H1 (cell line): ENCODE measurements around the gene GRID2. TPM values are rescaled to one million over a fixed set of nuclear protein-coding genes. Genes with fewer than 3 reads are reported as not detected.

Source experiments
- EZH2 ChIP-seq: fragments of 200-600 bp; sonication (generic); IDR thresholded peaks from 2 replicates; pipeline ENCODE4 v1.7.1; 2012; ENCODE audit warnings: low read depth, mild to moderate bottlenecking, moderate library complexity, low read length, inconsistent platforms; ENCODE audit not compliant: severe bottlenecking
- JUND ChIP-seq: IDR thresholded peaks from 2 replicates; pipeline ENCODE4 v1.6.1; 2011; ENCODE audit warnings: mild to moderate bottlenecking, improper control_type of control experiment, low read length
- RAD21 ChIP-seq, 2 experiments: IDR thresholded peaks in 1 of 2; conservative IDR thresholded peaks in 1 of 2; 2 replicates each; pipeline ENCODE4 v1.6.1; 2011; ENCODE audit warnings: low read depth in 2 of 2, low read length in 2 of 2, improper control_type of control experiment in 1 of 2, inconsistent platforms in 1 of 2, mild to moderate bottlenecking in 1 of 2, moderate library complexity in 1 of 2
- polyA plus RNA-seq, 7 experiments: library from polyadenylated mRNA; depleted of rRNA in 3 of 7; stranded (reverse) in 5 of 7; unstranded in 2 of 7; fragments of >200 nt in 5 of 7; fragments of 200-250 nt in 2 of 7; gene quantifications; 1 replicate in 5 of 7; 2 replicates in 1 of 7; 4 replicates in 1 of 7; pipeline versions ENCODE4 v1.2.1 to v1.2.3, GENCODE V29; 2011 to 2013; ENCODE audit warnings: missing spikeins in 2 of 7, mixed read lengths in 2 of 7
- total RNA-seq: library from RNA; stranded (reverse); fragmentation: NEBNext Ultra II Directional; extraction: Animal tissue kit (Norgen Biotek cat#: 25700); gene quantifications from 2 replicates; pipeline ENCODE4 v1.2.1, GENCODE V29; 2021
- TF ChIP-seq, protein P1 (sequence below), 3 experiments: IDR thresholded peaks; 1 replicate in 2 of 3; 2 replicates in 1 of 3; pipeline versions ENCODE4 v1.5.1 to v1.6.1; 2011; ENCODE audit warnings: low read length in 3 of 3, mild to moderate bottlenecking in 3 of 3, inconsistent platforms in 2 of 3, low read depth in 1 of 3, moderate library complexity in 1 of 3; ENCODE audit not compliant: insufficient read depth in 1 of 3; ENCODE audit errors: control extremely low read depth in 1 of 3

GRID2 gene
- total and polyA plus RNA-seq, 2 of the 8 experiments (the other 6 are each of a cell fraction or from before 2014, with no cell fraction given) = 31.1 to 81.9 TPM

DNA sequence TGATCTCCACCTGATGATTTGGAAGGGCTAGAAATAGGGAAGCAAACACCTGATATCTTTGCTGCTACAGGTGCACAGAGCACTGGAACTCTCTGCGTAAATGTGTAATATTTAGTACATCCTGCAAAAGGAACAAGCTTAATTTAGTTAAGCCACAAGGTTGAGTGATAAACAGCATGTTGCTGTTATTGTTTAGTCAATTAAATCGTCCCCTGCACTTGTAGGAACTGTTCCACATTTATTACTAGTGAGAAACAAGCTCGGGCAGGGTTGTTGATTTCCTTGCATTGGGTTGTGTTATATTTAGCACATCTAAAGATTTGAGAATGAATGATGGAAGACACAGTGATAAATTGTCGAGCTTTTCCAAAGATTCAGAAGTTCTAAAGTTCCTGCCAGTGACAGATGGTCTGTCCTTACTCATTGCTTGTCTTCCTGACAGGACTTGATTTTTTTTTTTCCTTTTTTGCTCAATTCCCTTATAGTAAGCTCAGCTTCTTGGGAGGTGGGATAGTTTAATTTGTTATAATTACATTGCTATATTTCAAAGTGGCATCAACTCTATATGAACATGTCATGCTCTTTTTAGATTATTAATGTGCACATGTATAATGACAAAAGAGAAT lies 897.8 kb downstream of the GRID2 start (continued):
- TF ChIP-seq EZH2 (no peak), JUND (no peak), RAD21 (IDR thresholded peaks at IDR 0.05 in 1 of 2, conservative IDR thresholded peaks at IDR 0.05 in 1 of 2; ENCODE audit: low read depth in 2 of 2, low read length in 2 of 2) (no peak)
- TF ChIP-seq, protein P1, sequence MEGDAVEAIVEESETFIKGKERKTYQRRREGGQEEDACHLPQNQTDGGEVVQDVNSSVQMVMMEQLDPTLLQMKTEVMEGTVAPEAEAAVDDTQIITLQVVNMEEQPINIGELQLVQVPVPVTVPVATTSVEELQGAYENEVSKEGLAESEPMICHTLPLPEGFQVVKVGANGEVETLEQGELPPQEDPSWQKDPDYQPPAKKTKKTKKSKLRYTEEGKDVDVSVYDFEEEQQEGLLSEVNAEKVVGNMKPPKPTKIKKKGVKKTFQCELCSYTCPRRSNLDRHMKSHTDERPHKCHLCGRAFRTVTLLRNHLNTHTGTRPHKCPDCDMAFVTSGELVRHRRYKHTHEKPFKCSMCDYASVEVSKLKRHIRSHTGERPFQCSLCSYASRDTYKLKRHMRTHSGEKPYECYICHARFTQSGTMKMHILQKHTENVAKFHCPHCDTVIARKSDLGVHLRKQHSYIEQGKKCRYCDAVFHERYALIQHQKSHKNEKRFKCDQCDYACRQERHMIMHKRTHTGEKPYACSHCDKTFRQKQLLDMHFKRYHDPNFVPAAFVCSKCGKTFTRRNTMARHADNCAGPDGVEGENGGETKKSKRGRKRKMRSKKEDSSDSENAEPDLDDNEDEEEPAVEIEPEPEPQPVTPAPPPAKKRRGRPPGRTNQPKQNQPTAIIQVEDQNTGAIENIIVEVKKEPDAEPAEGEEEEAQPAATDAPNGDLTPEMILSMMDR (IDR thresholded peaks at IDR 0.05; ENCODE audit: control extremely low read depth in 1 of 3, insufficient read depth in 1 of 3, low read depth in 1 of 3, low read length in 3 of 3) = no peak
